Epithelial cell of esophagus (primary cell): ENCODE results near the gene LPCAT3.

Experiments used
- DNase-seq: peaks from one replicate; pipeline ENCODE4 v3.0.0; 2010; ENCODE audit warnings: low read depth
- H3K4me3 ChIP-seq: 2 replicates; pipeline ENCODE4 v1.5.1; 2011; ENCODE audit warnings: mild to moderate bottlenecking, low read length, control low read depth
- TF ChIP-seq, protein P1 (sequence below): IDR thresholded peaks from 2 replicates; pipeline ENCODE4 v1.5.1; 2011; ENCODE audit warnings: low read depth, mild to moderate bottlenecking, low read length, control low read depth, inconsistent platforms; ENCODE audit not compliant: insufficient read depth; ENCODE audit errors: missing control alignments

LPCAT3 gene

DNA sequence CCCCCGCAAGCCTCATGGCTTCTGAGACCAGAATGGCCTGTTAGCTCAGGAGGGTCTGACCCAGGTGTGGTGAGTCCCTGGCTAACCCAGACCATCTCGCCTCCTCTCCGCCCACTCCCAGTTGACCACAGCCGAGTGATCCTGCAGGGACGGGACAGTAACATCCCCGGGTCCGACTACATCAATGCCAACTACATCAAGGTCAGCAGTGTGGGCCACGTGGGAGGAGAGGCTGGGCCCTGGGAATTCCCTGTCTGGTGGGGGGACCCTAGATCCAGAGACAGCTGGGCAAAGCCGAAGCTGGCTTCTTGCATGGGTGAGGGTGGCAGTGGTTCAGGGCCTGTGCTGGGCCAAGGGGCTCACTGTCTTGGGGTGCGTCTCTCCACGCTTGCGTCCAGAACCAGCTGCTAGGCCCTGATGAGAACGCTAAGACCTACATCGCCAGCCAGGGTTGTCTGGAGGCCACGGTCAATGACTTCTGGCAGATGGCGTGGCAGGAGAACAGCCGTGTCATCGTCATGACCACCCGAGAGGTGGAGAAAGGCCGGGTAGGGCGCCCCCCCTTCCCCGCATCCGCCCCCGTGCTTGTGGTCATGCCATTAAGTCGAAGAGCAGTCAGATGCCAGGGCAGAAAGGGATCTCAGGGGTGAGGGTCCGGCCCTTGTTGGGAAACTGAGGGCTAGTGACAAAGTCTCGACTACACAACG lies 62.1 kb downstream of the LPCAT3 start:
- H3K4me3 ChIP-seq: no peak overlapping the region
- DNase-seq: no peak
- TF ChIP-seq, protein P1, sequence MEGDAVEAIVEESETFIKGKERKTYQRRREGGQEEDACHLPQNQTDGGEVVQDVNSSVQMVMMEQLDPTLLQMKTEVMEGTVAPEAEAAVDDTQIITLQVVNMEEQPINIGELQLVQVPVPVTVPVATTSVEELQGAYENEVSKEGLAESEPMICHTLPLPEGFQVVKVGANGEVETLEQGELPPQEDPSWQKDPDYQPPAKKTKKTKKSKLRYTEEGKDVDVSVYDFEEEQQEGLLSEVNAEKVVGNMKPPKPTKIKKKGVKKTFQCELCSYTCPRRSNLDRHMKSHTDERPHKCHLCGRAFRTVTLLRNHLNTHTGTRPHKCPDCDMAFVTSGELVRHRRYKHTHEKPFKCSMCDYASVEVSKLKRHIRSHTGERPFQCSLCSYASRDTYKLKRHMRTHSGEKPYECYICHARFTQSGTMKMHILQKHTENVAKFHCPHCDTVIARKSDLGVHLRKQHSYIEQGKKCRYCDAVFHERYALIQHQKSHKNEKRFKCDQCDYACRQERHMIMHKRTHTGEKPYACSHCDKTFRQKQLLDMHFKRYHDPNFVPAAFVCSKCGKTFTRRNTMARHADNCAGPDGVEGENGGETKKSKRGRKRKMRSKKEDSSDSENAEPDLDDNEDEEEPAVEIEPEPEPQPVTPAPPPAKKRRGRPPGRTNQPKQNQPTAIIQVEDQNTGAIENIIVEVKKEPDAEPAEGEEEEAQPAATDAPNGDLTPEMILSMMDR: no peak

DNA sequence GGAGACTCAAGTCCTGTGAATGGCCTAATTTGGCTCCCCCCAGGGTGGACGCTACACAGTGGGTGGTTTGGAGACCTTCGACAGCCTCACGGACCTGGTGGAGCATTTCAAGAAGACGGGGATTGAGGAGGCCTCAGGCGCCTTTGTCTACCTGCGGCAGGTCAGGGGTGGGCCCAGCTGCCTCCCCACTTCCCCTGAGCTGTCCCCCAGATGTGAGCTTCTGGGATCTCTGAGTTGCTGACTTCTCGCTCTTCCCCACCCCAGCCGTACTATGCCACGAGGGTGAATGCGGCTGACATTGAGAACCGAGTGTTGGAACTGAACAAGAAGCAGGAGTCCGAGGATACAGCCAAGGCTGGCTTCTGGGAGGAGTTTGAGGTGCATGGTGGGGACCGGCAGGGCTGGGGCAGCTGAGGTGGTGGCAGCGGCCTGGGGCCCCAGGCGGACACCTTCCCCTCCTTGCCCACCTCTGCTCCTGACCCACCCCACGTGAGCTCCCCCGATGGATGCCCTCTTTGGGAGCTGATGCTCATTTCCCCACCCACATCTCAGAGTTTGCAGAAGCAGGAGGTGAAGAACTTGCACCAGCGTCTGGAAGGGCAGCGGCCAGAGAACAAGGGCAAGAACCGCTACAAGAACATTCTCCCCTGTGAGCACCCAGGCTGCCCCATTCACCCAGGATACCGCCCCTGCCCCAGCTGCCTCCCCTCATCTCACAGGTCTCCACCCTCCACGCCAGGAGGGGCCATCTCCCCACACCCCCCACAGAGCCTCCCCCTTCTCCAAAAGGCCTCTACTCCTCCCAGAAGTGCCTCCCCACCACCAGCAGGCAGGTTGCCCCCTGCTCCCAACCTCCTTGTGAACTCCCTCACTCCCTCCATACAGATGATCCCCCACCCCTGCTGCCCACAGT lies 62.9 kb downstream of the LPCAT3 start:
- no peak for DNase-seq
- H3K4me3 ChIP-seq: no peak overlapping the region
- TF ChIP-seq, protein P1: no peak

GRCh38 chr12:6954316-6955107 lies 63.8 kb downstream of the LPCAT3 start:
- DNase-seq: no peak
- no peak overlapping the region for H3K4me3 ChIP-seq
- TF ChIP-seq, protein P1: no peak

DNA sequence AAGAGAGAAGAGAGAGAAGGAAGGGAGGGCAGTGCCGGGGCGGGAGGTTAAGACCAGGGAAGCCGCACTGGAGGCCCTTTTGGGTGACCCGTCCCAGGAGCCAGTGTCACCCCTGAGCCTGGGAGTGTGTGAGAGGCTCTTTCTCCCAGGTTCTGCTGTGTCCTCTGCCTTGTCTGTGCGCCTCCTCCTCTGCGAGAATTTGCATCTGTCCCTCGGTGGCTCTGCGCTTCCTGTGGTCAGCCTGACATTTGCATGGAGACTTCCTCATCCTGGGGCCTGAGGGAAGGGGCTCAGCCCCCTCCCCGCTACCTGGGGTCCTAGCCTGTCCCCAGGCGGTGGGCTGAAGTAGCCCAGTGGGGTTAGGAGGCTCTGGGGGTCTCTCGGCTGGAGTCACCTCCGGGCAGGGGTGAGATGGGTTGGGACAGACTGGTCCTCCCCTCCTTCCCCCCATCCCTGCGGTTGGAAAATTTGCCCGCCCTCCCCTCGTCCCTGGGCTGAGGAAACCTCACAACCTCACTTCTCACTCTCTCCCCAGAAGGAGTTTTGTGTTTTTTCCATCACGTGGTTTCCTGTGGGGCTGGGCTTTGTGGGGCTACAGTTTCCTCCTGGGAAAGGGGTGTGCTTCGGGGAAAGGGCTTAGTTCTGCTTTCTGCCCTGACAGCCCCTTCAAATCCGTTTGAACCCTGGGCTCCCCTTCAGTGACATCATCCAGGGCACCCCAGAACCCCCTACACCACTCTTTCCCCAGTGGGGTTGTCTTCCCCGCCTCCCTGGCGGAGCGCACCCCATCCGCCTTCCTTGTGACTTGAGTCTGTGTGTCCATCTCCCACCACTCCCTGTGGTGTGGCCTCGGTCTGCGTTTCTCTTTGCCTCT lies 64.6 kb downstream of the LPCAT3 start:
- TF ChIP-seq, protein P1: no peak
- H3K4me3 ChIP-seq: no peak overlapping the region
- DNase-seq: no peak

- DNase-seq: no peak
- H3K4me3 ChIP-seq: no peak overlapping the region
- TF ChIP-seq, protein P1: no peak
These were observed 65.3 kb downstream of the LPCAT3 start for GRCh38 chr12:6952863-6953441.
